Measurements from ENCODE around the gene KIAA0753. TPM values are rescaled to one million over a fixed set of nuclear protein-coding genes. Genes with fewer than 3 reads are reported as not detected.
A peak's percentile ranks its signal among the peaks of the same experiment; 100 is the strongest.

The KIAA0753 gene
- total RNA-seq, 1 experiment from 2014 or later: 25.9 TPM

GRCh38 chr17:6556121-6557039, 84.1 kb downstream of the KIAA0753 start, which contains the start of gene PITPNM3:
Gene PITPNM3 (minus strand): TSS chr17:6556555. CDS start chr17:6556406, 149 bp downstream.
- Mint-ChIP-seq H3K4me1 (ENCODE audit: low read depth, unreplicated experiment) (peaks cover 29% of the 10 kb centered on the region), H3K9me3 (ENCODE audit: low read depth, unreplicated experiment) (no peaks in the 10 kb centered on the region), H3K4me3 (ENCODE audit: low read depth, unreplicated experiment) (peak within 1 kb of the TSS; percentile 79), H3K36me3 (ENCODE audit: insufficient read depth, unreplicated experiment) (peaks cover 30% of the 10 kb centered on the region), H3K27ac (ENCODE audit: unreplicated experiment) (peak within 1 kb of the TSS; percentile 94), H3K27me3 (ENCODE audit: unreplicated experiment) (peaks cover 14% of the 10 kb centered on the region)
- BruUV-seq (replicated peaks): no TSS peak
- CTCF ChIA-PET: interaction anchor here (1.2 kb wide), 1 partner anchor 30 kb away, joined by 3 read pairs; no protein-coding TSS in a partner anchor
- peak; percentile 39 for DNase-seq
- intact Hi-C loops (cut with micrococcal nuclease; ENCODE audit: unreplicated experiment): loop anchor here (5.0 kb wide), 1 partner anchor 36 kb away; no protein-coding TSS in a partner anchor
- TF ChIP-seq CTCF (IDR thresholded peaks at IDR 0.05; ENCODE audit: unreplicated experiment): no peak

GRCh38 chr17:6555331-6556120, 85.0 kb downstream of the KIAA0753 start:
- CTCF ChIA-PET: interaction anchor here (0.6 to 1.2 kb wide), 4 partner anchors 29 to 136 kb away, joined by 3 to 7 read pairs (median 4); no protein-coding TSS in a partner anchor

GRCh38 chr17:6554871-6555330, 85.6 kb downstream of the KIAA0753 start:
- TF ChIP-seq CTCF (IDR thresholded peaks at IDR 0.05; ENCODE audit: unreplicated experiment): no peak
- Mint-ChIP-seq H3K9me3 (ENCODE audit: low read depth, unreplicated experiment) (no peaks in the 10 kb centered on the region), H3K4me1 (ENCODE audit: low read depth, unreplicated experiment) (peaks cover 29% of the 10 kb centered on the region), H3K27ac (ENCODE audit: unreplicated experiment) (peak overlapping the region; percentile 94), H3K4me3 (ENCODE audit: low read depth, unreplicated experiment) (peak overlapping the region; percentile 78), H3K27me3 (ENCODE audit: unreplicated experiment) (peaks cover under 1% of the 10 kb centered on the region), H3K36me3 (ENCODE audit: insufficient read depth, unreplicated experiment) (peaks cover 38% of the 10 kb centered on the region)
- BruUV-seq (replicated peaks): no TSS peak
- intact Hi-C loops (cut with micrococcal nuclease; ENCODE audit: unreplicated experiment): loop anchor here (5.0 kb wide), 3 partner anchors 37 to 83 kb away; no protein-coding TSS in a partner anchor
- CTCF ChIA-PET: interaction anchor here (0.6 to 1.2 kb wide), 3 partner anchors 28 to 137 kb away, joined by 3 to 7 read pairs (median 4); no protein-coding TSS in a partner anchor
- peak; percentile 15 for DNase-seq

More at GRCh38 chr17:6555331-6556120, 85.0 kb downstream of the KIAA0753 start:
- intact Hi-C loops (cut with micrococcal nuclease; ENCODE audit: unreplicated experiment): loop anchor here (5.0 kb wide), 1 partner anchor 37 kb away; no protein-coding TSS in a partner anchor
- TF ChIP-seq CTCF (IDR thresholded peaks at IDR 0.05; ENCODE audit: unreplicated experiment): no peak
- Mint-ChIP-seq H3K4me1 (ENCODE audit: low read depth, unreplicated experiment) (peaks cover 29% of the 10 kb centered on the region), H3K27me3 (ENCODE audit: unreplicated experiment) (peaks cover 7% of the 10 kb centered on the region), H3K9me3 (ENCODE audit: low read depth, unreplicated experiment) (no peaks in the 10 kb centered on the region), H3K27ac (ENCODE audit: unreplicated experiment) (peak overlapping the region; percentile 94), H3K36me3 (ENCODE audit: insufficient read depth, unreplicated experiment) (peaks cover 36% of the 10 kb centered on the region), H3K4me3 (ENCODE audit: low read depth, unreplicated experiment) (peak overlapping the region; percentile 78)
- TSS peak; percentile 33 for BruUV-seq (replicated peaks)
- DNase-seq: peak; percentile 53

- Mint-ChIP-seq H3K27me3 (ENCODE audit: unreplicated experiment) (no peaks in the 10 kb centered on the region), H3K27ac (ENCODE audit: unreplicated experiment) (peak overlapping the region; percentile 94), H3K9me3 (ENCODE audit: low read depth, unreplicated experiment) (no peaks in the 10 kb centered on the region), H3K36me3 (ENCODE audit: insufficient read depth, unreplicated experiment) (peaks cover 38% of the 10 kb centered on the region), H3K4me1 (ENCODE audit: low read depth, unreplicated experiment) (peaks cover 29% of the 10 kb centered on the region), H3K4me3 (ENCODE audit: low read depth, unreplicated experiment) (peak overlapping the region; percentile 78)
- CTCF ChIA-PET: no interaction called here
- TF ChIP-seq CTCF (IDR thresholded peaks at IDR 0.05; ENCODE audit: unreplicated experiment): no peak
- DNase-seq: no peak
- intact Hi-C loops (cut with micrococcal nuclease; ENCODE audit: unreplicated experiment): loop anchor here (5.0 kb wide), 2 partner anchors 47 to 82 kb away; no protein-coding TSS in a partner anchor
- no TSS peak for BruUV-seq (replicated peaks)
These were observed 86.2 kb downstream of the KIAA0753 start for GRCh38 chr17:6554342-6554741.

Measured in Calu3 (cell line).